OCI-LY1 (cell line): ENCODE results near the gene GRK4.

Experiments
- H2AFZ ChIP-seq: fragments of 200-600 bp; sonication (generic), shearing (Covaris generic); 2 replicates; pipeline ENCODE4 v1.6.0; 2014; ENCODE audit warnings: antibody characterized with exemption, mild to moderate bottlenecking, low read length
- H3F3A ChIP-seq: fragments of 200-600 bp; sonication (generic), shearing (Covaris generic); 2 replicates; pipeline ENCODE4 v1.6.0; 2014; ENCODE audit warnings: mild to moderate bottlenecking, antibody characterized with exemption, low read length, moderate library complexity; ENCODE audit not compliant: insufficient read depth
- H3K27ac ChIP-seq: fragments of 200-600 bp; sonication (generic); 2 replicates; pipeline ENCODE4 v1.5.1; 2014; ENCODE audit warnings: low read length, mixed run types, mild to moderate bottlenecking, low read depth; ENCODE audit not compliant: poor library complexity, severe bottlenecking
- H3K27me3 ChIP-seq: fragments of 200-600 bp; sonication (generic); 2 replicates; pipeline ENCODE4 v1.6.0; 2014; ENCODE audit warnings: antibody characterized with exemption, mild to moderate bottlenecking, low read length, moderate library complexity; ENCODE audit not compliant: insufficient read depth
- H3K36me3 ChIP-seq: fragments of 200-600 bp; sonication (generic); 2 replicates; pipeline ENCODE4 v1.6.1; 2014; ENCODE audit warnings: mild to moderate bottlenecking, antibody characterized with exemption, low read length, moderate library complexity, mixed read lengths; ENCODE audit not compliant: insufficient read depth
- H3K4me1 ChIP-seq: fragments of 200-600 bp; sonication (generic); 2 replicates; pipeline ENCODE4 v1.5.1; 2014; ENCODE audit warnings: mild to moderate bottlenecking, low read length, moderate library complexity; ENCODE audit not compliant: insufficient read depth, severe bottlenecking
- H3K4me2 ChIP-seq: fragments of 200-600 bp; sonication (generic), shearing (Covaris generic); 2 replicates; pipeline ENCODE4 v1.6.1; 2014; ENCODE audit warnings: low read length
- H3K4me3 ChIP-seq: fragments of 200-600 bp; sonication (generic); 2 replicates; pipeline ENCODE4 v1.5.1; 2014; ENCODE audit warnings: low read length, low read depth, mild to moderate bottlenecking, mixed read lengths; ENCODE audit not compliant: poor library complexity, severe bottlenecking
- H3K79me2 ChIP-seq: fragments of 200-600 bp; shearing (Covaris generic); 2 replicates; pipeline ENCODE4 v1.6.1; 2016; ENCODE audit warnings: mixed run types, low read length, mixed read lengths; ENCODE audit not compliant: insufficient read depth
- H3K9ac ChIP-seq: fragments of 200-600 bp; sonication (generic), shearing (Covaris generic); 2 replicates; pipeline ENCODE4 v1.6.1; 2014; ENCODE audit warnings: mild to moderate bottlenecking, low read length, mixed read lengths
- H3K9me2 ChIP-seq: fragments of 200-600 bp; sonication (generic), shearing (Covaris generic); 2 replicates; pipeline ENCODE4 v1.6.1; 2014; ENCODE audit warnings: low read depth, mild to moderate bottlenecking, low read length, mixed read lengths
- H3K9me3 ChIP-seq: fragments of 200-600 bp; shearing (Covaris generic); 2 replicates; pipeline ENCODE4 v1.6.1; 2014; ENCODE audit warnings: low read length, mixed read lengths
- H4K20me1 ChIP-seq: fragments of 200-600 bp; sonication (generic), shearing (Covaris generic); 2 replicates; pipeline ENCODE4 v1.6.0; 2016; ENCODE audit warnings: mild to moderate bottlenecking, low read length; ENCODE audit not compliant: insufficient read depth
- CTCF ChIP-seq: fragments of 200-600 bp; sonication (generic), shearing (Covaris generic); IDR thresholded peaks from 2 replicates; pipeline ENCODE4 v1.5.1; 2017; ENCODE audit warnings: mild to moderate bottlenecking, antibody characterized with exemption, low read length, moderate library complexity, mixed read lengths
- EZH2 ChIP-seq: fragments of 200-600 bp; sonication (generic), shearing (Covaris generic); IDR thresholded peaks from 2 replicates; pipeline ENCODE4 v1.8.0; 2017; ENCODE audit warnings: borderline replicate concordance, mixed run types, mild to moderate bottlenecking, antibody characterized with exemption, low read length, moderate library complexity, mixed read lengths

Gene GRK4

GRCh38 chr4:2934813-2935761 is 28.3 kb upstream of the GRK4 start:
- H2AFZ ChIP-seq: no peak overlapping the region
- H3K79me2 ChIP-seq: no peaks in the 10 kb centered on the region
- peak overlapping the region; percentile 84 for H3K9ac ChIP-seq
- H3K9me3 ChIP-seq: no peaks in the 10 kb centered on the region
- peaks cover 68% of the 10 kb centered on the region for H3K4me1 ChIP-seq
- peak overlapping the region; percentile 78 for H3K4me2 ChIP-seq
- H3K4me3 ChIP-seq: peak overlapping the region; percentile 91
- H3K9me2 ChIP-seq: no peaks in the 10 kb centered on the region
- TF ChIP-seq EZH2 (no peak), CTCF (no peak)
- peak overlapping the region; percentile 76 for H3K27ac ChIP-seq
- no peaks in the 10 kb centered on the region for H4K20me1 ChIP-seq
- peaks cover 42% of the 10 kb centered on the region for H3K36me3 ChIP-seq
- H3F3A ChIP-seq: 0 out of 2 replicates have a peak, but pooled peaks cover 3% of the 10 kb centered on the region
- no peaks in the 10 kb centered on the region for H3K27me3 ChIP-seq

GRCh38 chr4:2935762-2936743 is 27.3 kb upstream of the GRK4 start:
- Histone ChIP-seq H3K36me3 (peaks cover 46% of the 10 kb centered on the region), H4K20me1 (no peaks in the 10 kb centered on the region)

More at GRCh38 chr4:2935762-2936743, 27.3 kb upstream of the GRK4 start:
- TF ChIP-seq CTCF (no peak), EZH2 (no peak)
- H3K79me2 ChIP-seq: no peaks in the 10 kb centered on the region
- H3K9ac ChIP-seq: peak overlapping the region; percentile 84
- peak overlapping the region; percentile 91 for H3K4me3 ChIP-seq
- no peak overlapping the region for H2AFZ ChIP-seq
- H3K27ac ChIP-seq: peak overlapping the region; percentile 76
- H3K4me1 ChIP-seq: peaks cover 58% of the 10 kb centered on the region
- peak overlapping the region; percentile 78 for H3K4me2 ChIP-seq
- no peaks in the 10 kb centered on the region for H3K27me3 ChIP-seq
- H3F3A ChIP-seq: 0 out of 2 replicates have a peak, but pooled peaks cover 3% of the 10 kb centered on the region
- no peaks in the 10 kb centered on the region for H3K9me2 ChIP-seq
- H3K9me3 ChIP-seq: no peaks in the 10 kb centered on the region
